Ovary (tissue), 3 donors: ENCODE measurements around the gene TDRD9.

Source experiments
- CTCF ChIP-seq, 3 donors: fragments of 450-650 bp in 2 of 3; fragments of 200-600 bp in 1 of 3; IDR thresholded peaks; one replicate each; pipeline versions ENCODE4 v1.5.1 to v1.8.0; 2016 to 2022; ENCODE audit warnings: antibody characterized with exemption in 3 of 3, mild to moderate bottlenecking in 1 of 3
- EP300 ChIP-seq: sonication (generic); formaldehyde crosslinking; IDR thresholded peaks from one replicate; pipeline ENCODE4 v1.6.1; 2017; ENCODE audit warnings: antibody characterized with exemption
- donor health status: DM: no; HTN: no; CAD: no.

- no peak for TF ChIP-seq CTCF (IDR thresholded peaks at IDR 0.05)
- no peak for TF ChIP-seq EP300
These were observed 61.7 kb downstream of the TDRD9 start for GRCh38 chr14:103989964-103990363.
